ENCODE results near the gene FOXL1.

FOXL1 gene

DNA sequence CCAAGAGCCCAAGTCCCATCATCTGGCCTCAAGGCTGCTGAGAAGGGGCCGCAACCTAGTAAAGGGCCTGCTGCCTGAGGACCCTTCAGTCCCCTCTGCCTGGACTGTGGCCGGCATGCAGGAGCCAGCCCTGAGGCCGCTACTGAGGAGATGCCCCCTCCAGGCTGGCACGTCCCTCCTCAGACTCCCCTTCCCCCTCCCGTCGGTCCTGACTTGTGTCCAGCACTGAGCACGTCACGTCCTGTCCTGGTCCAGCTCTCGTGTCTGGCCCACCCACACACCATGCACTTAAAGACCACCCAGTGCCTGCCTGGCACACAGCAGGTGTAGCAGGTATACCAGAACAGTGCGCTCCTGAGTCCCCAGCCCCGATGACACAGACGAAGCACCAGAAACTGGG lies 32.9 kb upstream of the FOXL1 start:
- no peak overlapping the region for H3K4me3 ChIP-seq
- no peak overlapping the region for H3K27ac ChIP-seq
- no peaks in the 10 kb centered on the region for H3K9me3 ChIP-seq (ENCODE audit: low read depth, low read length)
- TF ChIP-seq POLR2AphosphoS5 (IDR thresholded peaks at IDR 0.05; ENCODE audit: borderline replicate concordance, low read depth, low read length) (no peak), EZH2 (IDR thresholded peaks at IDR 0.05) (no peak), FOXP2 (optimal IDR thresholded peaks at IDR 0.05; ENCODE audit: control extremely low read depth, extremely low read length, insufficient read depth) (no peak)
- no peak overlapping the region for H3K9ac ChIP-seq (ENCODE audit: insufficient read length)
- no peaks in the 10 kb centered on the region; the same call in 1 of the 2 replicates for H3K36me3 ChIP-seq (ENCODE audit: insufficient read depth, low read length)
- DNase-seq (ENCODE audit: low read depth, low spot score) = no peak

DNA sequence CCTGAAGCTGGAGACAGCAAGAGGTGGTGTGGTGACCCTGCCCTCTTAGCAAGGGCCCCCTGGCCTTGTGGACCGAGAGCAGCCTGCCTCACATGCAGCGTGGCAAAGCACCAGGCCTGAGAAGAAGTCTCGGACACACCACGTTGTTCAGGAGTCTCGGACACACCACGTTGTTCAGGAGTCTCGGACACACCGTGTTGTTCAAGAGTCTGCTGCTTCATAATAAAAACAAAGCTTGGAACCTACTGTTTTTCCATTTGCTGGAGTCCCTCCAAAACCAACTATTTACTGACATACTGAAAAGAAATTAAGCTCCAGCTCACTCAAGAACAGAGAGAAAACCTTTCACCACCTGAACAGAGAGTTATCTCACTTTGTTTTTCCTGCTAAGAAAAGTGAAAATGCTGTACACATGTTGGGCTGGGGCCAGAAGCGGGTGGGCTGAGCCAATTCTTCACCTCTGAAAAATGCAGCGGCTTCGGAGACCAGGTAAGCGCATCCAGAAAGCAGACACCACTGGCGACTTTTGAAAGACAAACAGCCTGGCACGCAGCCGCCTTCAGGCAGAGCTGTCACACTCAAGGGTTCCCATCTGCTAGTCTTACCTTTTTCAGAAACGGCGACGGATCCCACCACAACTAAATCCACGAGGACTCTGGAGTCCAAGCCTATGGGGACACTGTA lies 32.3 kb upstream of the FOXL1 start:
- no peak overlapping the region for H3K4me3 ChIP-seq
- H3K9me3 ChIP-seq (ENCODE audit: low read depth, low read length) = no peaks in the 10 kb centered on the region
- no peaks in the 10 kb centered on the region; the same call in 1 of the 2 replicates for H3K36me3 ChIP-seq (ENCODE audit: insufficient read depth, low read length)
- no peak overlapping the region for H3K27ac ChIP-seq
- no peak for DNase-seq (ENCODE audit: low read depth, low spot score)
- no peak for TF ChIP-seq FOXP2 (optimal IDR thresholded peaks at IDR 0.05; ENCODE audit: control extremely low read depth, extremely low read length, insufficient read depth)
- no peak for TF ChIP-seq EZH2 (IDR thresholded peaks at IDR 0.05)
- TF ChIP-seq POLR2AphosphoS5 (IDR thresholded peaks at IDR 0.05; ENCODE audit: borderline replicate concordance, low read depth, low read length) = no peak
- no peak overlapping the region for H3K9ac ChIP-seq (ENCODE audit: insufficient read length)

DNA sequence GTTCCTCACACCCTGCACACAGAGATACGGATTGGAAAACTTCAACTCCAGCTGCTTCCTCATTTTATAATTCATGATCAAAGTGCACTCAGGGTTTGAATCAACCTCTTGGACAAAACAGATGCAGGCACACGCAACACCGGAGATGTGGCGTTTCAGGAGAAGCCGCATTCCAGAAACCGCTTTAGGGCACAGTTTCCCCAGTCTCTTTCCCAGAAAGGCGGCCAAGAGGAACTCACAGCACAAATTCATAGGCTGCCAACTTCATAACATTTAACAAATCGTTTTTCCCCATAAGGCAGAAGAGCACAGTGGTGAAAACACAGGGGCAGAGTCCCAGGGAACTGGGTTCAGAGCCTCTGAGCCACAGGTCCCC lies 31.7 kb upstream of the FOXL1 start:
- H3K4me3 ChIP-seq = no peak overlapping the region
- H3K36me3 ChIP-seq (ENCODE audit: insufficient read depth, low read length) = no peaks in the 10 kb centered on the region; the same call in 1 of the 2 replicates
- H3K27ac ChIP-seq = no peak overlapping the region
- no peak for TF ChIP-seq POLR2AphosphoS5 (IDR thresholded peaks at IDR 0.05; ENCODE audit: borderline replicate concordance, low read depth, low read length)
- no peak for TF ChIP-seq FOXP2 (optimal IDR thresholded peaks at IDR 0.05; ENCODE audit: control extremely low read depth, extremely low read length, insufficient read depth)
- TF ChIP-seq EZH2 (IDR thresholded peaks at IDR 0.05) = no peak
- H3K9ac ChIP-seq (ENCODE audit: insufficient read length) = no peak overlapping the region
- H3K9me3 ChIP-seq (ENCODE audit: low read depth, low read length) = no peaks in the 10 kb centered on the region
- no peak for DNase-seq (ENCODE audit: low read depth, low spot score)

DNA sequence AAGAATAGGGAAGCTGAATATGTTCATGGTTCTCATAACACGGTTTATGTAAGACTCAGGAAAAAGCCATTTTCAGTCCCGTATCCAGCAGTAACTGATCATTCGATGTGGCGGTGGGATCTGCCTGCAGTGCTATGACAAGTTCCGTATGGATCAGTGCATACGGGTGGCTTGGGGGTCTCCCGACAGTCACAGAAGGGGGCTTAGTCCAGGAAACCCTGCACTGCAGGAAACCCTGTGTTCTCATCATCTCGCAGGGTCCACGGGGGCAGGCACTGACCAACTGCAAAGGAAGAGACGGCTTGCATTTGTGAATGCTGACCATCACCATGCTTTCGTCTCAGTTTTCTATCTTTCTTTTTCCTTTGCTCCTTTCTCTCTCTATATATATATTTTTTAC lies 31.1 kb upstream of the FOXL1 start:
- Histone ChIP-seq H3K4me3 (no peak overlapping the region), H3K9ac (ENCODE audit: insufficient read length) (no peak overlapping the region), H3K36me3 (ENCODE audit: insufficient read depth, low read length) (no peaks in the 10 kb centered on the region), H3K27ac (no peak overlapping the region), H3K9me3 (ENCODE audit: low read depth, low read length) (no peaks in the 10 kb centered on the region)
- TF ChIP-seq EZH2 (IDR thresholded peaks at IDR 0.05) (no peak), POLR2AphosphoS5 (IDR thresholded peaks at IDR 0.05; ENCODE audit: borderline replicate concordance, low read depth, low read length) (no peak), FOXP2 (optimal IDR thresholded peaks at IDR 0.05; ENCODE audit: control extremely low read depth, extremely low read length, insufficient read depth) (no peak)
- DNase-seq (ENCODE audit: low read depth, low spot score) = no peak

DNA sequence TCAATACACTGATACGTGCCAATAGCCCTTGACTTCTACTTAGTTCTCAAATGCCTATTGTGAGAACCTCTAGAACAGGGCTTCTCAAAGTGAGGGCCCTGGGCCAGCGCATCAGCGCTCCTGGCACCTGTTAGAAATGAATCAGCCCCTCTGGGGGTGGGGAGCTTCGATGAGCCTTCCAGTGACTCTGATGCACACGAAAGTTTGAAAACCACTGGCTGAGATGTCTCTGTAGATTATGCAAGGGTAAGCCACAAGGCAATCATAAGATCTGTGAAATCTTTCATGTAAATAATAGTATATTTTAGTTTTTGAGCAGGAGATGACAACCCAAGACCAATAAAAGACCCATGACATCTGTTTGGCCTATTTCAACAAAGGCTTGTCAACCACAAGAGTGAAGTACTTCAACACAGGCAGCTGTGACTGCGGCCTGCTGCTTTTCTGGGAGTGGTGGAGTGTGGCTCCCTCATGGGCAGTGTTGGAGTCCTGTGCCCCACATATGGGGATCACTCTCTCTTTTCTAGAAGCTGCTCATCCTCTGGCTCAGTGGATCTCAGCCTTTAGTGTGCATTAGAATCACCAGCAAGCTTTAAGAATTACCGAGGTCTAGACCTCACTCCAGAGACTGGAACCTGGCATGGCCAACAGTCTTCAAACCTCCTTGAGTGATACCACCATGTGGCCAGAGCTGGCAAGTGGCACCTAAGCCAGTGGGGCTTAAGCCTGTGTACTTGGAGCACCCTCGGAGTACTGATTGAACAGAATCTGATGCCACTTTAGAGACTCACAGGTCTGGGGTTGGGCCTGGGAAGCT lies 29.1 kb upstream of the FOXL1 start:
- Histone ChIP-seq H3K9me3 (ENCODE audit: low read depth, low read length) (no peaks in the 10 kb centered on the region), H3K4me3 (no peak overlapping the region), H3K9ac (ENCODE audit: insufficient read length) (no peak overlapping the region), H3K36me3 (ENCODE audit: insufficient read depth, low read length) (no peaks in the 10 kb centered on the region), H3K27ac (no peak overlapping the region)
- TF ChIP-seq FOXP2 (optimal IDR thresholded peaks at IDR 0.05; ENCODE audit: control extremely low read depth, extremely low read length, insufficient read depth) (no peak), EZH2 (IDR thresholded peaks at IDR 0.05) (no peak), POLR2AphosphoS5 (IDR thresholded peaks at IDR 0.05; ENCODE audit: borderline replicate concordance, low read depth, low read length) (no peak)
- DNase-seq (ENCODE audit: low read depth, low spot score) = no peak

DNA sequence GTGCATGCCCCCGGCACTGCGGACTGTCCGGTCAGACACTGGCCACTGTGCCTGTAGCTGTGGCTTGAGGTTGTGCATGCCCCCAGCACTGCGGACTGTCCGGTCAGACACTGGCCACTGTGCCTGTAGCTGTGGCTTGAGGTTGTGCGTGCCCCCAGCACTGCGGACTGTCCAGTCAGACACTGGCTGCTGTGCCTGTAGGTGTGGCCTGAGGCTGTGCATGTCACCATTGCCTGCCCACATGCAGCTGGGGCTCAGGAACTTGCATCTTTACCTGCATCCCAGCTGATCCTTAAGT lies 28.5 kb upstream of the FOXL1 start:
- Histone ChIP-seq H3K9ac (ENCODE audit: insufficient read length) (no peak overlapping the region), H3K36me3 (ENCODE audit: insufficient read depth, low read length) (no peaks in the 10 kb centered on the region), H3K9me3 (ENCODE audit: low read depth, low read length) (no peaks in the 10 kb centered on the region), H3K27ac (no peak overlapping the region), H3K4me3 (no peak overlapping the region)
- TF ChIP-seq FOXP2 (optimal IDR thresholded peaks at IDR 0.05; ENCODE audit: control extremely low read depth, extremely low read length, insufficient read depth) = no peak
- TF ChIP-seq EZH2 (IDR thresholded peaks at IDR 0.05) = no peak
- TF ChIP-seq POLR2AphosphoS5 (IDR thresholded peaks at IDR 0.05; ENCODE audit: borderline replicate concordance, low read depth, low read length) = no peak
- no peak for DNase-seq (ENCODE audit: low read depth, low spot score)

DNA sequence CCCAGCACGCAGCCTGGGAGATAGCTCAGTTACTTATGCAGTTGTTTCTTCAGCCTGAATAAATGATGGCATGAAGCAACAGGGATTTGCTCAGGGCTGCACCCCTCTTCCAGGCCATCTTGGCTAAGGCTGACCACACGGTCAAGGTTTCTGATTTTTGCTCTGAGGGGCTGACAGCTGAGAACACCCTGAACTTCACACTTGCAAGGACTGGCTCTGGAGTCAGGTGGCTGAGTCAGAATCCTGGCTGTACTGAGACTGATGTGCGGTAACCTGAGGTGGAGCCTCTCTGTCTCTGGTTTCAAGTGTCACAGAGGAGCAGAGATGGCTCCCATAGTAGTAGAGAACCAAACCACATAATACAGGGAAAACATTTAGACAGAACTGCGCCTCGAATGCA lies 28.1 kb upstream of the FOXL1 start:
- no peak overlapping the region for H3K27ac ChIP-seq
- no peak for DNase-seq (ENCODE audit: low read depth, low spot score)
- H3K9me3 ChIP-seq (ENCODE audit: low read depth, low read length) = no peaks in the 10 kb centered on the region
- H3K9ac ChIP-seq (ENCODE audit: insufficient read length) = no peak overlapping the region
- no peaks in the 10 kb centered on the region for H3K36me3 ChIP-seq (ENCODE audit: insufficient read depth, low read length)
- TF ChIP-seq POLR2AphosphoS5 (IDR thresholded peaks at IDR 0.05; ENCODE audit: borderline replicate concordance, low read depth, low read length) (no peak), FOXP2 (optimal IDR thresholded peaks at IDR 0.05; ENCODE audit: control extremely low read depth, extremely low read length, insufficient read depth) (no peak), EZH2 (IDR thresholded peaks at IDR 0.05) (no peak)
- no peak overlapping the region for H3K4me3 ChIP-seq

DNA sequence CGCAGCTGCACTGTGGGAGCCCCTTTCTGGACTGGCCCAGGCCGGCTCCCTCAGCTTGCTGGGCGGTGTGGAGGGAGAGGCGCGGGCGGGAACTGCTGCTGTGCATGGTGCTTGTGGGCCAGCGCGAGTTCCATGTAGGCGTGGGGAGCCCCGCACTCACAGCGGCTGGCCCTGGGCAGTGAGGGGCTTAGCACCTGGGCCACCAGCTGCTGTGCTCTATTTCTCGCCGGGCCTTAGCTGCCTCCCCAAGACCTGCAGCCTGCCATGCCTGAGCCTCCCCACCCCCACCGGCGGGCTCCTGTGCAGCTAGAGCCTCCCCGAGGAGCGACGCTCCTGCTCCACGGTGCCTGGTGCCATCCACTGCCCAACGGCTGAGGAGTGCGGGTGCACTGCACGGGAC lies 25.0 kb upstream of the FOXL1 start:
- Histone ChIP-seq H3K27ac (no peak overlapping the region), H3K9ac (ENCODE audit: insufficient read length) (no peak overlapping the region), H3K9me3 (ENCODE audit: low read depth, low read length) (no peaks in the 10 kb centered on the region), H3K4me3 (no peak overlapping the region), H3K36me3 (ENCODE audit: insufficient read depth, low read length) (no peaks in the 10 kb centered on the region)
- no peak for DNase-seq (ENCODE audit: low read depth, low spot score)
- TF ChIP-seq EZH2 (IDR thresholded peaks at IDR 0.05) = no peak
- TF ChIP-seq FOXP2 (optimal IDR thresholded peaks at IDR 0.05; ENCODE audit: control extremely low read depth, extremely low read length, insufficient read depth) = no peak
- no peak for TF ChIP-seq POLR2AphosphoS5 (IDR thresholded peaks at IDR 0.05; ENCODE audit: borderline replicate concordance, low read depth, low read length)
